ENCODE results near the gene DHX9.
A peak's percentile ranks its signal among the peaks of the same experiment; 100 is the strongest.

DHX9 gene

GRCh38 chr1:182839209-182840066 lies at the start of gene DHX9:
DHX9 (plus strand) TSS chr1:182839347; CDS start chr1:182842567, 3,220 bp downstream.
- Histone ChIP-seq H3K4me1 (ENCODE audit: control insufficient read depth in 5 of 5, insufficient read depth in 5 of 5, low read length in 5 of 5) (peaks cover 2 to 37% (median 31%) of the 10 kb centered on the region in 5 donors), H3K36me3 (ENCODE audit: control insufficient read depth in 5 of 5, insufficient read depth in 5 of 5, low read length in 5 of 5) (peaks cover 0 to 13% (median 9%) of the 10 kb centered on the region in 5 donors), H3K27ac (ENCODE audit: low read depth, low read length) (peak within 1 kb of the TSS; percentile 79), H3K4me3 (ENCODE audit: low read depth in 1 of 5, low read length in 5 of 5) (peak within 1 kb of the TSS; percentile 85 to 96 (median 88)), H3K9me3 (ENCODE audit: control insufficient read depth in 5 of 5, low read length in 5 of 5) (no peaks in the 10 kb centered on the region), H3K9ac (ENCODE audit: low read length in 5 of 5) (peak within 1 kb of the TSS; percentile 60 to 87 (median 73)), H3K27me3 (ENCODE audit: control insufficient read depth in 5 of 5, insufficient read depth in 4 of 5, low read length in 5 of 5) (no peaks in the 10 kb centered on the region)

DNA sequence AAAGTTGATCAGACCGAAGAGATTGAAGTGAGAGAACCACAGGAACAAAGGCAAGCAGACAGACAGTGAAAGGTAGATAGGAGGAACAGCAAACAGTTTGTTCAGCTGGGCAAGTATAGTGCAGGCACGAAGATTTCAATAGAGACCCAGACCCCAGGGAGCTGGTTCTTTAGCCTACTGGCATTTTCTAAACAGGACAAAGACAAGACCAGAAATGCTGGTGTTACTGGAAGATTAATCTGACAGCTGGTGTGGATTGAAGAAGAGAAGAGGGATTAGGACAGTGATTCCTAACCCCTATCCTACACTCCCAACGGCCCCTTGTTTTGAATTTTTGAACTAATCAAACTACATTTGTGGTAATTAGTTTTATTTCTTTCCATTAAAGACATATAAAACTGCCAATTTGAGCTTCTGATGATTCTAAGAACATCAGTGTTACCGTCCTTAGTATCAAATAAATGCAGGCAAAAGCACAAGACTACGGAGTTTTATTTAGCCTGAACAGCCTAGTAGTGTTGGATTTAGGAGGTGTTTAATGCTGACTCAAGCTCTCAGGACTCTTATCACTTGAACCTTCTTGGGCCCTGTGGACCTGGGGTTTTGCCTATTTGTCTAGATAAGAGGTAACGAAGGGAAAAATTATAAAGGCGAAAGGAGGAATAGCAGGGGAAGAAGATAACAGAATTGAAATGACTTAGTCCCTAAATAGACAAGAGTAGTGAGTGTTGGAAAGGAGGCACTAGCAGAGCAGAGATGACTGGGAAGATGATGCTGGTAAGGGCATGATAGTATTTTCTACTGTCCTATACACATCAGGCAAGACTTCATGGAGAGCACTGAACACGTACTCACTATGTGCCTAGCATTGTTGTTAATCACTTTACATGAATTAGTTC lies 47.6 kb upstream of the DHX9 start:
- Histone ChIP-seq H3K9ac (ENCODE audit: low read length in 5 of 5) (peak overlapping the region in 2 of 5 donors; percentile 5 to 8), H3K4me1 (ENCODE audit: control insufficient read depth in 5 of 5, insufficient read depth in 5 of 5, low read length in 5 of 5) (peaks cover 0 to 19% (median 14%) of the 10 kb centered on the region in 5 donors), H3K9me3 (ENCODE audit: control insufficient read depth in 5 of 5, low read length in 5 of 5) (no peaks in the 10 kb centered on the region), H3K27me3 (ENCODE audit: control insufficient read depth in 5 of 5, insufficient read depth in 4 of 5, low read length in 5 of 5) (no peaks in the 10 kb centered on the region), H3K36me3 (ENCODE audit: control insufficient read depth in 5 of 5, insufficient read depth in 5 of 5, low read length in 5 of 5) (peaks cover 0 to 7% (median 2%) of the 10 kb centered on the region in 5 donors), H3K4me3 (ENCODE audit: low read depth in 1 of 5, low read length in 5 of 5) (peak overlapping the region in 1 of 5 donors; percentile 82), H3K27ac (ENCODE audit: low read depth, low read length) (no peak overlapping the region)

DNA sequence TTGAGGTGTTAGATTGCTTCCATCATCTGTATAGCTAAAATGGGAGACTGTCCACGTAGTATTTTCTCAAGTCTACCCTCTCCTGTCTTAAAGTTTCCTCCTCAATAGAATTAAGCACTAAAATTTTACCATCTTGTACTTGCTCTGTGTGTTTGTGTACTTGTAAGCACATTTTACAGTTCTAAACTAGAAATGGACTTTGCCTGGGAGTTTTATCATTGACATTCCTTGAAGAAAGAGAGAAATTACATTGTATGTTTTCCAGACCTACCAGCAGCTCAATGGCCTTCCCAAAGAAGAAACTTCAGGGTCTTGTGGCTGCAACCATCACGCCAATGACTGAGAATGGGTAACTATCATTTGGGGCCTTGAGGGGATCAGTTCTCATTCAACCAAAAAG lies 45.1 kb upstream of the DHX9 start:
- no peak overlapping the region for H3K9ac ChIP-seq (ENCODE audit: low read length in 5 of 5)
- peaks cover 0 to 8% (median 7%) of the 10 kb centered on the region in 5 donors for H3K36me3 ChIP-seq (ENCODE audit: control insufficient read depth in 5 of 5, insufficient read depth in 5 of 5, low read length in 5 of 5)
- H3K27ac ChIP-seq (ENCODE audit: low read depth, low read length), result no peak overlapping the region
- H3K27me3 ChIP-seq (ENCODE audit: control insufficient read depth in 5 of 5, insufficient read depth in 4 of 5, low read length in 5 of 5), result no peaks in the 10 kb centered on the region
- no peak overlapping the region for H3K4me3 ChIP-seq (ENCODE audit: low read depth in 1 of 5, low read length in 5 of 5)
- peaks cover 0 to 14% (median 10%) of the 10 kb centered on the region in 5 donors for H3K4me1 ChIP-seq (ENCODE audit: control insufficient read depth in 5 of 5, insufficient read depth in 5 of 5, low read length in 5 of 5)
- H3K9me3 ChIP-seq (ENCODE audit: control insufficient read depth in 5 of 5, low read length in 5 of 5), result no peaks in the 10 kb centered on the region

DNA sequence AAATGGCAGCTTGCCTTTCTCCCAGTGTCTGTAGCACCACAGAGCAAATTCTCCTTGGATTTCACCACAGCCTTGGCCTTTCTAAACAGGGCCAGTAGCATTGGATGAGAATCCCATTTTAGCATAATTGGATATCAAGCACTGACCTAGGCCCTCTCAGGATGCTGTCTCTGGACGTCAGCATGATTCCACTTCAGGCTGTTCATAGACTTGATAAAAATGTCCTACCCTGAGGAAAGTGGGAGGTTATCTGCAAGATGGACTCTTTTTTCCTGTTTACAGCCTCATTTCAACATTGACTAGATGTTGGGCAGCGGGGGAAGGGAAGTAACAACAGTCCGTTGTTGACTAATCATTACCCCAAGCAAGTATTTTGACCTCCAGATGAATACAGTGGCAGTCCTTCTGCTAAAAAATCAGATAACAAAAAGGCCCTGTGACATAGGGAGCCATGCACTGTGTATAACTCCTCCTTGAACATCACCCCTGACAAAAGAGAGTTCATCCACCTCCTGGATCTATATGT lies 44.4 kb upstream of the DHX9 start:
- Histone ChIP-seq H3K27ac (ENCODE audit: low read depth, low read length) (no peak overlapping the region), H3K4me3 (ENCODE audit: low read depth in 1 of 5, low read length in 5 of 5) (no peak overlapping the region)

DNA sequence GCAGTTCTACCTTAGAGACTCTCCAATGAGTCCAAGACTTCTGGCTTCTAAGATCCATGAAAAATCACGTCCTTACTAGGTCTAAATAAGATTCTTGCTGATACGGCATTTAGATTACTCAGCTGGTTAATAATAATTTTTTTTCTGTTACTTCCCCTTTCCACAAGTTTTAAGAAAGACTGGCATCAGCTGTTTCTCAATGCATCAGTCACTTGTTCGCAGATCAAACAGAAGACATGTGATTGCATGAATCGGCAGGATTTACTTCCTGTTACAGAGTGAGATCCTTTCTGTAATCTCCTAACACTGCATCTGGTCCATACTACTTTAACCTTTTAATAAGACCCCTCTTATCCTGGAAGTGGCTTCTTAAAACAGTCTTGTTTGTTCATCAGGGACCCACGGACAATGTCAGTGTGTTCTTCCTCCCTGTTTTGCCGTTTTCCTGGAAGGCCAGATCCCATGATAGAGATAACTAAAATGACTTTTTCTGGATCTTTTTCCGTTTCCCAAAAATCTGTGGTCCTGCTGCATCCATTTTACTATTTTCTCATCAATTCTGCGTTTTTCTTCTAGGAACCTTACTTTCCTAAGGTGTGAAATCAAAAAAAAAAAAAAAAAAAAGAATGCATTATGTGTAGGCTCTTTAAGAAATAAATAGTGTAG lies 43.5 kb upstream of the DHX9 start:
- peak overlapping the region; percentile 2 for H3K27ac ChIP-seq (ENCODE audit: low read depth, low read length)
- H3K9ac ChIP-seq (ENCODE audit: low read length in 5 of 5), result no peak overlapping the region
- H3K9me3 ChIP-seq (ENCODE audit: control insufficient read depth in 5 of 5, low read length in 5 of 5), result no peaks in the 10 kb centered on the region
- H3K27me3 ChIP-seq (ENCODE audit: control insufficient read depth in 5 of 5, insufficient read depth in 4 of 5, low read length in 5 of 5), result no peaks in the 10 kb centered on the region
- H3K4me3 ChIP-seq (ENCODE audit: low read depth in 1 of 5, low read length in 5 of 5), result no peak overlapping the region
- peaks cover 0 to 8% (median 7%) of the 10 kb centered on the region in 5 donors for H3K36me3 ChIP-seq (ENCODE audit: control insufficient read depth in 5 of 5, insufficient read depth in 5 of 5, low read length in 5 of 5)
- H3K4me1 ChIP-seq (ENCODE audit: control insufficient read depth in 5 of 5, insufficient read depth in 5 of 5, low read length in 5 of 5), result peaks cover 0 to 5% (median 0%) of the 10 kb centered on the region in 5 donors

More for the DNA sequence above, 44.4 kb upstream of the DHX9 start:
- Histone ChIP-seq H3K27me3 (ENCODE audit: control insufficient read depth in 5 of 5, insufficient read depth in 4 of 5, low read length in 5 of 5) (no peaks in the 10 kb centered on the region), H3K9me3 (ENCODE audit: control insufficient read depth in 5 of 5, low read length in 5 of 5) (no peaks in the 10 kb centered on the region), H3K36me3 (ENCODE audit: control insufficient read depth in 5 of 5, insufficient read depth in 5 of 5, low read length in 5 of 5) (peaks cover 0 to 8% (median 7%) of the 10 kb centered on the region in 5 donors), H3K4me1 (ENCODE audit: control insufficient read depth in 5 of 5, insufficient read depth in 5 of 5, low read length in 5 of 5) (peaks cover 0 to 9% (median 5%) of the 10 kb centered on the region in 5 donors), H3K9ac (ENCODE audit: low read length in 5 of 5) (no peak overlapping the region)

DNA sequence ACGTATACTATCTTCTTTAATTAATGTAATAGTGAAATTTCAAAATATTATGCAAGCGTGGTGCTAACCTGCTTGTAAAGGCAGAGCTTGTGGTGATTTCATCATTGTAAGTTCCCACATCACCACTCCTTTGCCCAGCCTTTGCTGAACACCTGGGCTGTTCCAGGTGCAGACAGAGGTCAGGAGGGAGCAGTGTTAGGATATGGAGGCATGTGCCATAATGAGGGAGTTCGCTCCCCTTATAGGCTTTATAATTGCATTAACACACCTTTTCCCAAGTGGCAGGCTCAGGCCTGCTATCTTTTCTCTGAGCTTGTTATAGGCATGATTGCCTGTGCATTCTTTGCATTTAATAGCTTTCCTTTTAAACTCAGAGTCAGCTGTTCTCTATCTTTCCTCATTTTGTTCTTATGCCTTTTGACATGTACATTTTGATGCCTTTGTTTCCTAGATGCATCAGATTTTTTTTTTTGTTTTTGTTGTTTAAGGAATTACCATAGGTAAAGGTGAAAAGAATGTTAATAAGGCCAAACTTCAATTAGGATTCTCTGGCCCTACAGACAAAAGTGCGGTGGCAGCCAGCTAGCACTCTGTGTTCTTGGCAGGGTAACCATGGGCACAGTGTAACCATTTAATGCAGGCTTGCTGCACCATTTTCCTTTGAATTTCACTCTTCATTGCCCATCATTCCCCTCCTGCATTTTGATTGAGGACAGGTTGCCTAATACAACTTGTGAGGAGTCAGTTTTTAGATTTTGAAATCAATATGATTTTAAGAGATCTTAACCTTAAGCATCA lies 36.9 kb upstream of the DHX9 start:
- Histone ChIP-seq H3K9ac (ENCODE audit: low read length in 5 of 5) (no peak overlapping the region), H3K4me3 (ENCODE audit: low read depth in 1 of 5, low read length in 5 of 5) (no peak overlapping the region), H3K4me1 (ENCODE audit: control insufficient read depth in 5 of 5, insufficient read depth in 5 of 5, low read length in 5 of 5) (no peaks in the 10 kb centered on the region), H3K27me3 (ENCODE audit: control insufficient read depth in 5 of 5, insufficient read depth in 4 of 5, low read length in 5 of 5) (no peaks in the 10 kb centered on the region), H3K9me3 (ENCODE audit: control insufficient read depth in 5 of 5, low read length in 5 of 5) (no peaks in the 10 kb centered on the region), H3K27ac (ENCODE audit: low read depth, low read length) (no peak overlapping the region), H3K36me3 (ENCODE audit: control insufficient read depth in 5 of 5, insufficient read depth in 5 of 5, low read length in 5 of 5) (peaks cover 3 to 35% (median 22%) of the 10 kb centered on the region in 5 donors)

GRCh38 chr1:182803846-182804245 lies 35.3 kb upstream of the DHX9 start:
- Histone ChIP-seq H3K4me1 (ENCODE audit: control insufficient read depth in 5 of 5, insufficient read depth in 5 of 5, low read length in 5 of 5) (no peaks in the 10 kb centered on the region), H3K27ac (ENCODE audit: low read depth, low read length) (no peak overlapping the region), H3K4me3 (ENCODE audit: low read depth in 1 of 5, low read length in 5 of 5) (no peak overlapping the region), H3K9me3 (ENCODE audit: control insufficient read depth in 5 of 5, low read length in 5 of 5) (no peaks in the 10 kb centered on the region), H3K27me3 (ENCODE audit: control insufficient read depth in 5 of 5, insufficient read depth in 4 of 5, low read length in 5 of 5) (no peaks in the 10 kb centered on the region), H3K9ac (ENCODE audit: low read length in 5 of 5) (no peak overlapping the region), H3K36me3 (ENCODE audit: control insufficient read depth in 5 of 5, insufficient read depth in 5 of 5, low read length in 5 of 5) (peaks cover 3 to 41% (median 22%) of the 10 kb centered on the region in 5 donors)

DNA sequence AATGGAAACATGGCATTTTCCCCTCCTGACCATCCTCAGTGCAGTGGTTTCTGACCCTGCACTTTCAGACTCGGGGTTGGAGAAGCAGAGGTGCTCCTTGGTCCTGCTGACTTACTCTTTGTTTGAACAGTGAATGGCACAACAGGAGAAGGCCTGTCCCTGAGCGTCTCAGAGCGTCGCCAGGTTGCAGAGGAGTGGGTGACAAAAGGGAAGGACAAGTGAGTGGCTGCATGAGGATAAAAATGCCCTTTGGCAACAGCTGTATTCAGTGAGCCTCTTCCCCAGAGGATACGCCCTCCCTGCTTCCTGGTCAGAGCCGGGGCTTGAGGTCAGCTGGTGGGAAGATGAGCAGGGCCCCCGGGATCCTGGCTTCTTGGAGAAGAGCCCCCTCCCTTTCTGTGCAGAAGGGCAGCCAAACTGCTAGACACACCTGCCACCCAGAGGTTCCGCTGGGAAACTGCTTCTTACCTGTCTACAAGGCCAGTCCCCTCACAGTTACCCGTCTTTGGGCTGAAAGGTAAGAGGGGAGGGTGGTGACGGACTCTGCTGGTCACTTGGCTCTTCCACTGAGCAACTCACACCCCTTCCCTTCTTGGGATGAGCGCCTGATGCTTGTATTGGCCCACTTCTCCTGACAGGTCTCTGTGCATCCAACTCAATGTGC lies 33.0 kb upstream of the DHX9 start:
- Histone ChIP-seq H3K4me1 (ENCODE audit: control insufficient read depth in 5 of 5, insufficient read depth in 5 of 5, low read length in 5 of 5) (peaks cover 0 to 4% (median 0%) of the 10 kb centered on the region in 5 donors), H3K27me3 (ENCODE audit: control insufficient read depth in 5 of 5, insufficient read depth in 4 of 5, low read length in 5 of 5) (no peaks in the 10 kb centered on the region), H3K36me3 (ENCODE audit: control insufficient read depth in 5 of 5, insufficient read depth in 5 of 5, low read length in 5 of 5) (peaks cover 3 to 41% (median 22%) of the 10 kb centered on the region in 5 donors), H3K9ac (ENCODE audit: low read length in 5 of 5) (no peak overlapping the region), H3K27ac (ENCODE audit: low read depth, low read length) (no peak overlapping the region), H3K4me3 (ENCODE audit: low read depth in 1 of 5, low read length in 5 of 5) (no peak overlapping the region), H3K9me3 (ENCODE audit: control insufficient read depth in 5 of 5, low read length in 5 of 5) (no peaks in the 10 kb centered on the region)

All from subcutaneous abdominal adipose tissue (tissue), 5 donors.